Suprapubic skin (tissue), 4 donors: ENCODE results near the gene HSP90AB1. TPM values are rescaled to one million over a fixed set of nuclear protein-coding genes. Genes with fewer than 3 reads are reported as not detected.
A peak's percentile ranks its signal among the peaks of the same experiment; 100 is the strongest.

Experiments
- DNase-seq, 2 donors: peaks; one replicate each; pipeline ENCODE4 v3.0.0-alpha.2; 2019; ENCODE audit warnings: low spot score in 2 of 2
- H3K27ac ChIP-seq: fragments of 200-600 bp; sonication (generic); one replicate; pipeline ENCODE4 v1.5.1; 2019
- H3K27me3 ChIP-seq: fragments of 200-600 bp; sonication (generic); one replicate; pipeline ENCODE4 v1.5.1; 2019
- H3K36me3 ChIP-seq: fragments of 200-600 bp; sonication (generic); one replicate; pipeline ENCODE4 v1.5.1; 2019
- H3K4me1 ChIP-seq: fragments of 200-600 bp; sonication (generic); one replicate; pipeline ENCODE4 v1.5.1; 2019
- H3K4me3 ChIP-seq: fragments of 200-600 bp; sonication (generic); one replicate; pipeline ENCODE4 v1.5.1; 2019; ENCODE audit warnings: mild to moderate bottlenecking
- H3K9me3 ChIP-seq: fragments of 200-600 bp; sonication (generic); one replicate; pipeline ENCODE4 v1.5.1; 2019
- EP300 ChIP-seq: sonication (generic); formaldehyde crosslinking; IDR thresholded peaks from one replicate; pipeline ENCODE4 v1.6.1; 2017; ENCODE audit warnings: antibody characterized with exemption
- POLR2A ChIP-seq, 2 donors: fragments of 450-650 bp; IDR thresholded peaks; one replicate each; pipeline ENCODE4 v1.6.1; 2017; ENCODE audit warnings: antibody characterized with exemption in 2 of 2, mild to moderate bottlenecking in 2 of 2, moderate library complexity in 2 of 2
- POLR2AphosphoS5 ChIP-seq, 3 donors: sonication (generic); formaldehyde crosslinking; IDR thresholded peaks; one replicate each; pipeline ENCODE4 v1.6.1; 2017; ENCODE audit warnings: antibody characterized with exemption in 3 of 3
- WGBS: methylation state at CpG from one replicate; pipeline ENCODE4 v1.1.5; 2018; 5-methylcytosine and 5-hydroxymethylcytosine counted together
- total RNA-seq, 4 donors: library from RNA; depleted of rRNA; stranded (reverse); fragments of >200 nt; gene quantifications; one replicate each; pipeline ENCODE4 v1.1.0, GENCODE V29; 2016
- TF ChIP-seq, protein P1 (sequence below), 2 donors: fragments of 200-600 bp in 1 of 2; fragments of 450-650 bp in 1 of 2; sonication (generic) in 1 of 2; IDR thresholded peaks; one replicate each; pipeline ENCODE4 v1.5.1; 2016 to 2019; ENCODE audit warnings: antibody characterized with exemption in 2 of 2, mild to moderate bottlenecking in 1 of 2, moderate library complexity in 1 of 2

HSP90AB1 gene
- total RNA-seq, 4 donors from 2014 or later, result 450 to 830 (median 678) TPM

DNA sequence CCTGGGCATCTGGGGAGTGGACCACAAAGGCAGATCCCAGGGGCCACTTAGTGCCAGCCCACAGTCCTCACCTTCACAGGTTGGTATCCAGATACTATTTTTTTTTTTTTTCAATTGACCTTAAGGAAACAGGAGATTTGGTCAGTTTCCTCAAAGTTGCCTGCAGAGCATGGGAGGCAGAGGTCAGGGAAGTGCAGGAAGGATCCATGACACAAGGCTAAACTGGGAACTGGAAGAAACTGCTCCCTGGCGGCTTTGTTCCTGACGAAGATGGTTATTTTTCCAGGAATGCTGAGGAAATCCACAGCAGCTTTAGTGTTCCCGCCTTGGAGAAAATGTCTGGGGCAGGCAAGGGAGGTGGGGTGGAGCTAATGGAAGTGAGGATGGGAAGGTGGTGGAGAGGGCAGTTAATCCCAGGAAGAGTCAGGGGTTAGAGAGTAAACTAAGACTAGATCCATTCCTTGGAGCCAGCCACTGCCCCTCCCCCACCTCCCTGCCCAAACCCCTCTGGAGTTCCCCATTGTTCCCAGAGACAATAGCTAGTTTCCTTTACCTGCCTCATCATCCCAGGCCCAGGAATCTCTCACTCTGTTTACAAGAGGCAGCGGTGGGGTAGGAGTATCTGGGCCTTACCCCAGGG, 44.4 kb upstream of the HSP90AB1 start:
- TF ChIP-seq POLR2AphosphoS5 (IDR thresholded peaks at IDR 0.05), result no peak
- TF ChIP-seq, protein P1, sequence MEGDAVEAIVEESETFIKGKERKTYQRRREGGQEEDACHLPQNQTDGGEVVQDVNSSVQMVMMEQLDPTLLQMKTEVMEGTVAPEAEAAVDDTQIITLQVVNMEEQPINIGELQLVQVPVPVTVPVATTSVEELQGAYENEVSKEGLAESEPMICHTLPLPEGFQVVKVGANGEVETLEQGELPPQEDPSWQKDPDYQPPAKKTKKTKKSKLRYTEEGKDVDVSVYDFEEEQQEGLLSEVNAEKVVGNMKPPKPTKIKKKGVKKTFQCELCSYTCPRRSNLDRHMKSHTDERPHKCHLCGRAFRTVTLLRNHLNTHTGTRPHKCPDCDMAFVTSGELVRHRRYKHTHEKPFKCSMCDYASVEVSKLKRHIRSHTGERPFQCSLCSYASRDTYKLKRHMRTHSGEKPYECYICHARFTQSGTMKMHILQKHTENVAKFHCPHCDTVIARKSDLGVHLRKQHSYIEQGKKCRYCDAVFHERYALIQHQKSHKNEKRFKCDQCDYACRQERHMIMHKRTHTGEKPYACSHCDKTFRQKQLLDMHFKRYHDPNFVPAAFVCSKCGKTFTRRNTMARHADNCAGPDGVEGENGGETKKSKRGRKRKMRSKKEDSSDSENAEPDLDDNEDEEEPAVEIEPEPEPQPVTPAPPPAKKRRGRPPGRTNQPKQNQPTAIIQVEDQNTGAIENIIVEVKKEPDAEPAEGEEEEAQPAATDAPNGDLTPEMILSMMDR (IDR thresholded peaks at IDR 0.05), result no peak
- TF ChIP-seq POLR2A (IDR thresholded peaks at IDR 0.05), result no peak
- no peak for TF ChIP-seq EP300
- peaks cover 49% of the 10 kb centered on the region for H3K4me1 ChIP-seq
- no peaks in the 10 kb centered on the region for H3K36me3 ChIP-seq
- no peaks in the 10 kb centered on the region for H3K9me3 ChIP-seq
- peak overlapping the region; percentile 85 for H3K27ac ChIP-seq
- no peaks in the 10 kb centered on the region for H3K27me3 ChIP-seq
- 69% methylated on average over 4 of the region's 4 CpGs for WGBS
- H3K4me3 ChIP-seq, result no peak overlapping the region
- no peak for DNase-seq

DNA sequence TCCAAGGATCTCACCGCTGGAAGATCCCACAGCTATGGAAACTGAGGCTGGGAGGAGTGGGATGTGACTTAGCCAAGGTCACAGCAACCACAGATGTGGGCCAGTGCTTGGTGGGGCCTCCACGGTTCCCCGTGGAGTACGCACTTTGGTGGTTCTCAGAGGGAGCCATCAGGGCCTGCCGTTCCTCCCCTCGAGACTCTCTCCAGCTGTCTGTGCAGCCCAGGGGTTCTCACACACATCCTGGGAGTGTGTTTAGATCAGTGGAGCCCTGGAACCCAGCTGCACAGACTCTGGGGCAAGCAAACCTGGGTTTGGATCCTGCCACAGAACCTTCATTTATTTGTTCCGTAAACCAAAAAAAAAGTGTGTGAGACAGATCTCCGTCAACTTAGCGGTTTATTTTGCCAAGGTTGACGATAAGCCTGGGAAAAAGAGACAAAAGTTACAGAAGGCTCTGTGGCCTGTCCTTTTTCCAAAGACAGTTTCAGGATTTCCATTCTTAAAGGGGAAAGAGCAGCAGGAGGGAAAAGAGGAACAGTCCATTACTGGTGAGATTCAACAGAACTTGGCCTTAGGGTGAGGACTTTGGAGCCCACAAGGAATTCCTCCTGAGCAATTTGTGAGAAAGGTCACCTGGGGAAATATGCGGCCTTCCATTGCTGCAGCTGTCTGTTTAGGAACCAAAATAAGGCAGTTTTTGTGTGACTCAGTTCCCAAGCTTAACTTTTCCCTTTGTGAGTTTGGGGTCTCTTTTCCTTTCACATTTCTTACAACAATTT, 43.7 kb upstream of the HSP90AB1 start:
- Histone ChIP-seq H3K36me3 (no peaks in the 10 kb centered on the region), H3K27ac (peak overlapping the region; percentile 85), H3K4me3 (no peak overlapping the region), H3K9me3 (no peaks in the 10 kb centered on the region), H3K27me3 (no peaks in the 10 kb centered on the region), H3K4me1 (peaks cover 49% of the 10 kb centered on the region)
- DNase-seq, result no peak
- TF ChIP-seq, protein P1 (IDR thresholded peaks at IDR 0.05), result no peak
- TF ChIP-seq POLR2A (IDR thresholded peaks at IDR 0.05), result no peak
- TF ChIP-seq POLR2AphosphoS5 (IDR thresholded peaks at IDR 0.05), result no peak
- no peak for TF ChIP-seq EP300
- 90% methylated on average over 8 of the region's 11 CpGs for WGBS

DNA sequence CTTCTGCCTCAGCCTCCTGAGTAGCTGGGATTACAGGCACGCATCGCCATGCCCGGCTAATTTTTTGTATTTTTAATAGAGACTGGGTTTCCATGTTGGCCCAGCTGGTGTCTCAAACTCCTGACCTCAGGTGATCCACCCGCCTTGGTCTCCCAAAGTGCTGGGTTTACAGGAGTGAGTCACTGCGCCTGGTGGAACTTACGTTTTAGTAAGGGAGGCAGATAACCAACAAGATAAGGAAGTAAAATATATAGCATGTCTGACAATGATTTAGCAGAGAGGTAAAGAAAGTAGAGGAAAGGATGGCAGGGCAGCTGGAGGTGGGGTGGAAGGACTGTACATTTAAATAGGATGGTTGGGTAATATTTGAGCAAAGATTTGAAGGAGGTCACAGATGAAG, 42.9 kb upstream of the HSP90AB1 start:
- H3K27ac ChIP-seq, result no peak overlapping the region
- H3K9me3 ChIP-seq, result no peaks in the 10 kb centered on the region
- TF ChIP-seq POLR2AphosphoS5 (IDR thresholded peaks at IDR 0.05), result no peak
- no peak for TF ChIP-seq POLR2A (IDR thresholded peaks at IDR 0.05)
- TF ChIP-seq EP300, result no peak
- TF ChIP-seq, protein P1 (IDR thresholded peaks at IDR 0.05), result no peak
- H3K4me1 ChIP-seq, result peaks cover 46% of the 10 kb centered on the region
- no peak overlapping the region for H3K4me3 ChIP-seq
- 59% methylated on average over 6 of the region's 6 CpGs for WGBS
- no peaks in the 10 kb centered on the region for H3K36me3 ChIP-seq
- no peaks in the 10 kb centered on the region for H3K27me3 ChIP-seq
- DNase-seq, result no peak

DNA sequence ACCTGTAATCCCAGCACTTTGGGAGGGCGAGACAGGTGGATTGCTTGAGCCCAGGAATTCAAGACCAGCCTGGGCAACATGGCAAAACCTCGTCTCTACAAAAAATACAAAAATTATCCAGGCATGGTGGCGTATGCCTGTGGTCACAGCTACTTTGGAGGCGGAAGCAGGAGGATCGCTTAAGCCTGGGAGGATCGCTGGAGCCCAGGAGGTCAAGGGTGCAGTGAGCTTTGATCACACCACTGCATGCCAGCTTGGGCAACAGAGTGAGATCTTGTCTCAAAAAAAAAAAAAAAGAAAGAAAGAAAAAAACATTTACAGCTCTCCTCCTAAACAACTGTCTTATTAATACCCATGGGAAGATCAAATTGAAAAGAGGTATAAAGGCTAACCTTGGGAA, 38.9 kb upstream of the HSP90AB1 start:
- H3K4me1 ChIP-seq, result peaks cover 11% of the 10 kb centered on the region
- no peaks in the 10 kb centered on the region for H3K27me3 ChIP-seq
- H3K9me3 ChIP-seq, result no peaks in the 10 kb centered on the region
- H3K27ac ChIP-seq, result no peak overlapping the region
- H3K4me3 ChIP-seq, result no peak overlapping the region
- H3K36me3 ChIP-seq, result no peaks in the 10 kb centered on the region
- 90% methylated on average over 6 of the region's 6 CpGs for whole genome bisulfite sequencing
- TF ChIP-seq POLR2A (IDR thresholded peaks at IDR 0.05) (no peak), EP300 (no peak), POLR2AphosphoS5 (IDR thresholded peaks at IDR 0.05) (no peak)
- TF ChIP-seq, protein P1 (IDR thresholded peaks at IDR 0.05), result no peak
- DNase-seq, result no peak

DNA sequence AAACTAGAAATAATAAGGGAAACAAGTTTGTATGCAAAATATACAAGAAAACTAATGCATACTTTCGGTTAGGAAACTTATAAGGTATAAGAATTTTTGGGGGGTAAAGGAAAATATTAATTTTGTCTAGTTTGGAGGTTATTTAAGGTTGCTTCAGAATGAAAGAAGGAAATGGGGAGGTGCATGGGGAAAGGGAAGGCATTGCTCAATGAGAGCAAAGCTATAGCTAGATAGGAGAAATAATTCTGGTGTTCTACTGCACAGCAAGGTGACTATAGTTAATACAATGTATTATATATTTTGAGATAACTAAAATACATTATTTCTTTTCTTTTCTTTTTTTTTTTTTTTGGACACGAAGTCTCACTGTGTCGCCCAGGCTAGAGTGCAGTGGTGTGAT, 35.6 kb upstream of the HSP90AB1 start:
- H3K4me1 ChIP-seq, result peaks cover 3% of the 10 kb centered on the region
- H3K4me3 ChIP-seq, result no peak overlapping the region
- H3K9me3 ChIP-seq, result no peaks in the 10 kb centered on the region
- 81% methylated on average over 3 of the region's 3 CpGs for whole genome bisulfite sequencing
- no peak for TF ChIP-seq EP300
- TF ChIP-seq POLR2AphosphoS5 (IDR thresholded peaks at IDR 0.05), result no peak
- TF ChIP-seq POLR2A (IDR thresholded peaks at IDR 0.05), result no peak
- TF ChIP-seq, protein P1 (IDR thresholded peaks at IDR 0.05), result no peak
- no peaks in the 10 kb centered on the region for H3K27me3 ChIP-seq
- no peak for DNase-seq
- H3K36me3 ChIP-seq, result no peaks in the 10 kb centered on the region
- H3K27ac ChIP-seq, result no peak overlapping the region
